Muscle of arm (tissue), 12 donors: ENCODE measurements around the gene QRFP. TPM values are rescaled to one million over a fixed set of nuclear protein-coding genes. Genes with fewer than 3 reads are reported as not detected.
"Not testable (repeated sequence)": the region's sequence is repeated elsewhere in the genome, so short reads cannot be mapped to it uniquely, and the experiment has no call there.

Source experiments
- DNase-seq: peaks from one replicate; pipeline ENCODE4 v3.0.0-alpha.2; 2013
- polyA plus RNA-seq, 12 donors: library from polyadenylated mRNA; unstranded; fragments of 120-200 nt; gene quantifications; one replicate each; pipeline ENCODE4 v1.2.1, GENCODE V29; 2013; ENCODE audit not compliant: insufficient read length in 12 of 12

QRFP gene
- polyA plus RNA-seq, 12 donors: 0.24 to 0.47 (median 0.29) TPM; not detected in 3

DNA sequence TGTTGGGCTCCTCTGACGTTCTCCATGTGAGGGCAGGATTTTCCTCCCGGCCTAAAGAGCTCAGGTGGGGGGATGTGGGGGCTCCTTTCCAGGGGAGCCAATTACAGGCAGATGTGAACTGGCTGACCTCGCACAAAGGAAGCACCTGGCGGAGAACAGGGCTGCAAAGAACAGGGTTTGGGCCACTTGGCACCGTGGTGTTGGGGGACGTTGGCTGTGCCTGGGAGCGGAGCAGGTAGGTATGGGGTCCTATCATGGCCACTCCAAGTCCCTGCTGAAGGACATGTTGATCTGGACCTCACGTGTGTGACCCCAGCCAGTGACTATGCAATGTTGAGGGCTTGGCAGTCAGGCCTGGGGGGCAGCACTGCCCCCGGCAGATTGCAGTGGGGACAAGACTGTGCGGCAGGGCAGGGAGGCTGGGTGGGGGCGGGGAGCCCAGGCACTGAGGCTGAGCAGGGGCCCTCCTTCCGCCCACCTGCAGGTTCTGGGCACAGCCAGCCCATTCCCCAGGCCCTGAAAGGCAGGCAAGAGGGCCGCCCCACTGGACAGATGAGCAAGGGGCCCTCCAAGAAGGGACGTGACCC lies 23.0 kb upstream of the QRFP start:
- no peak for DNase-seq

DNA sequence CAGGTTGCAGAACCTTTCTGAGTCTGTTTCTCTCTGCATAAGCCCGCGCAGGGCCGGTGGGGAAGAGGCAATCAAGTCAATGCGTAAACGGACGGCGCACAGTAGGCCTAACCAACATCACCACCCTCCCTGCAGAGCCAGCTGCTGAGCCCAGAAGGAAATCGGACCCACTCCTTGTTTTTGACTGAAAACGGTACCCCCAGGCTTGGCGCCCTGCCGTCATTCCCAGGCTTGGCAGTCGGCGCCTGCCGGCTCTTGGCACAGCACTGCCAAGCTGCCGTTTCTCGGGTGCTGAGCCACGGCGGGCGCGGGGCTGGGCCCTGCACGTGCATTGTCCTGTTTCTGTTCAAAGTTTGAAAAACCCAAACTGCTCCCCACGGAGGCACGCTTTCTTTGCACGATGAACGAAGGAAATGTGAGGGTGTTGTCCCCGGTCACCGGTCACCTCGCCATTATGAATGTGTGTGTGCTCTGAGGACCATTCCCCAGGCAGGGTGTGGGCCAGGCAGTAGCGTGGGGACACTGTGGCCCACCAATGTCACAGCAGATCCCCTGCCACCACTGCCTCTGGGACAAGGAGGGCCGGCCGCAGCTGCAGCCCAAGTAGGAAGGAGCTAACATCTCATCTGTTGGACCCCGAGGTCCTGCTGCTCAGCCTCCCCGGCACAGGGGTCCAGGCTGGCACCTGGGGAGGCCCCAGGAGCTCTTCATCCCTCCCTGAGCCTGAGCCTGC lies 22.4 kb upstream of the QRFP start:
- DNase-seq: no peak

DNA sequence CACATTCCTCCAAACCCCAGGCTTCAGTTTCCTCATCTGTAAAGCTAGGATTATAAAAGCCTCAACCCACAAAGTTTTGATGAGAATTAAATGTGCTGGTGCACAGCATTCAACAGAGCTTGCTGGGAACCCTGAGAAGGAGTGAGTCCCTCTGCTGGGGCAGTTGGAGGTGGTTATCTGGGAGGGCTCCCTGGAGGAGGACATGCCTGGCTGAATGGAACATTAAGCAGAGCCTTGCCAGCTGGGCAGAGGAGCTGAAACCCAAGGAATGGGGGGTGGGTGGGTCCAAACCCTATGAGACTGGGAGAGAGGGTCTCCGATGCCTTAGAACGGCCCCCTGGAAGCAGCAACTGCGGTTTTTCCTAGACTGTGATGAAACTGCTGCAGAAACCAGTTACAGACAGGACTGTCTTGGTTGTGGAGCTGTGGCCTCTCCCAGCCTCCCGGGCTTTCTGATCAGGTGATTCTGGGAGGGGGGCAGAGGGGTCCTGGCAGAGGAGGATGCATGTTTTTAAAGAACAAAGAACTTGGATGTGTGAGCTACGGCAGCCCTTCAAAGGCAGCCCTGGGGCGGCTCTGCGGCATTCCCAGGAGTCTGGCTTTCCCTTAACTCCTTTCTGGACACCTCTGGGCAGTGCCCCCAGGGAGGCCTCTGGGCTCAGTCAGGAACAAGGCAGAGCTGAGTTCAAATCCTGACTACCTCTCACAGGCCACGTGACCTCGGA lies 21.7 kb upstream of the QRFP start:
- DNase-seq: no peak

DNA sequence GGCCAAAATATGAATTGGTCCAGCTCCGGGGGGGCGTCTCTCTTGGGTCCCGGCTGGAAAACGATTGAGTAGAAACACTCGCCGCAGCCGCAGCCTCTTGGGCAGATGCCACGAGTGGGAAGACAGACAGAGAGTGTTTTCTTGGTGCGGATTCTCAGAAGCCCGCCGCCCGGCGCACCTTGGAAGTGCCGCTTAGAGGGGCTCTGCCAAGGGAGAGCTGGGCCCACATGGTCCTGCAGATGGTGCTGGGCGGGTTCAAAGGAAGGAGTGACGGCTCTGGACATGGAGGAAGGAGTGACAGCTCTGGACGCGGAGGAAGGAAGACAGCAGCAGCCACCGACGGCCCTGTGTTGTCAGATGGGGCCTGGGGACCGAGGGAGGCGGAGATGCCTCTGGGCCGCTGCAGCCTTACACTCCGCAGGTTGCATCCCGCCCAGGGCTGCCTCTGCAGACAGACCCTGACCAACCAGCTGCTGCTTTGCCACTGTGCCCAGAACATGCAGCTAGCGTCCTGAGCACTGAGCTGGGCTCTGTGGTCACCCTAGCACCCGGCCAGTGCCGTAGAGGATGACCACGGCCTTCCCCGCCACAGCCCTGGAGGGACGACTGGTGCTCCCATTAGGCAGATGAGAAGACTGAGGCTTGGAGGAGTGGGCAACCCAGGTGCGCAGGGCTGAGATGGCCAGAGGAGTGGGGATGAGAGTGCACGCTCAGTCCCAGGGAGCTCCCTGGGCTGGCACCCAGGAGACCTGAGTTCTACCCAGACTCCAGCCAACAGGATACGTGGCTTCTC lies 20.8 kb upstream of the QRFP start:
- no peak for DNase-seq

DNA sequence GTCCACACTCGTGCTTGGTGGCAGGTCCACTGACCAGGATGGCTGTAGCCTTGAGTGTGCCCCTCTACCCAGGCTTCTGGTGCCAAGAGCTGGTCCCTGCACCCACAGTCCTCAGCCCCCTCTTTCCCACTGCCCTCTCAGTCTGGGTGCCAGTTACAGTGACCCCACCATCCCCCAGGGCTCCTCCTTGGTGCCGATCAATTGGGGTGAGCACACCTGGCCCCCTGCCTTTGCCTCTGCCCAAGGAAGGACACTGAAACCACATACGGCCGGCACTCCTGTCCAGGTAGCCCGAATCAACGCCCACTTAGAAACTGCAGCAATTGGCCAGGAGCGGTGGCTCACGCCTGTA lies 18.5 kb upstream of the QRFP start:
- no peak for DNase-seq

DNA sequence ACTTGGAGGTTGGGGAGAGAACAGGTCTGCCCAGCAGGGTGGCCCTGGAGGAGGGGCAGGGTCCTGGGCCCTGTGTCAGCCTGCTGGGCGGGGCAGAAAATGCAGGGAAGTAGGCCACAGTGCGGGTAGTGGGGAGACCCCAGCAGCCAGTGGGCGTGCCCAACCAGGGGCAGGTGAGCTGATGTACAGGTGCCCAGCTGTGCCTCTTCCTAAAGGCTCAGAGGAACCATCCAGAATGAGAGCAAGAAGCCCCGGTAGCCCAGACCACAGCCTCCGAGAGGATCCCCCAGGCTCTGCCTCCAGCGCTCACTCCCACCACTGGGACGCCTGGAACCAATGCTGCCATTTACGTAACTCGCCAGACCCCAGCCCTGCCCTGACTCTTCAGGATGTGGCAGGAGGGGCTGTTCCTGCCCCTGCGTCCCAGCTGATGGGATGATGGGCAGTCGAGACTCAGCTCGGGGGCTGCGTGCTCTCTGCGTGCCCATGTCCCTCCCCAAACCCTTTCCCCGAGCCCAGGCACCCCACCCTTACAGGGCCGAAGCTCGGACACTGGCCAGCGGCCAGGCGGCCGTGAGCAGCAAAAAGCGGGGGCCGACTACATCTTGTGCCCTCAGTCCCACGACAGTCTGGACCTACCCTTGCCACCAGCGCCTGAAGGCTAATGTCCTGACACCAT lies 17.9 kb upstream of the QRFP start:
- DNase-seq: no peak

DNA sequence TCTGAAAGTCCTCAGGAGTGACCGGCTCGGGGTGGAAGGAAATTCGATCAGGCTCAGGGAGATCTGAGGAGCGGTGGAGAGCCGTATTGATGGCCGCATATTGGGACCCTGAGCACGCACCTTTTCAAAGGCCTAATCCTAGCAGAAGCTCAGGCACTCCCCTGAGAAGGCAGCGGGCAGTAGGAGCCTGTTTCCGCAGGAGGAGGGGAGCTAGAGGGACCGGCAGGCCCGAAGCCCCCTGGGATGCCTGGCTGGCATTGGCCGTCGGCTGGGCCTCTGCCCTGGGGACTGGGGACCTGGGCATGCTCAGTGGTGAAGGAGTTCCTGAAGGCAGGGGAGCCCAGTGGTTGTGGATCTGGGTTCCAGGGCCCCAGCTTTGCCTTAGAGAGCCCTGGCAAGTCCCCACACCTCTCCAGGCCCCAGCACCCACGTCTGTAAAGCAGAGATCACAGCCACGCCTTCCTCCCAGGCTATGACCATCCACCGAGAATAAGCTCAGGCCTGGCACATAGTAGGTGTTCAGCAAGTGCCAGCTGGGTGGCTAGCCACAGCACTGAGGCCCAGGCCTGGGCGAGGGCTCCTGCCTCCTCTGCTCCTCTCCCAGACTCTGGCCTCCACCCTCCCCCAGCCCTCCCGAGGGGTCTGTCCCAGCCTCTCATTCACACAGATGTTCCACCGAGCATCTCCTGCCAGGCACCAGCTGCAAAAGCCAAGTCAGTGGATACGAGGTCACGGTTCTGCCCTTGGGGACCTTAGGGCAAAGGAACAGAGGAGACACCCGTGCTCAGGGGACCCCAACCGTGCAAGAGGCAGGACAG lies 17.2 kb upstream of the QRFP start:
- no peak for DNase-seq

DNA sequence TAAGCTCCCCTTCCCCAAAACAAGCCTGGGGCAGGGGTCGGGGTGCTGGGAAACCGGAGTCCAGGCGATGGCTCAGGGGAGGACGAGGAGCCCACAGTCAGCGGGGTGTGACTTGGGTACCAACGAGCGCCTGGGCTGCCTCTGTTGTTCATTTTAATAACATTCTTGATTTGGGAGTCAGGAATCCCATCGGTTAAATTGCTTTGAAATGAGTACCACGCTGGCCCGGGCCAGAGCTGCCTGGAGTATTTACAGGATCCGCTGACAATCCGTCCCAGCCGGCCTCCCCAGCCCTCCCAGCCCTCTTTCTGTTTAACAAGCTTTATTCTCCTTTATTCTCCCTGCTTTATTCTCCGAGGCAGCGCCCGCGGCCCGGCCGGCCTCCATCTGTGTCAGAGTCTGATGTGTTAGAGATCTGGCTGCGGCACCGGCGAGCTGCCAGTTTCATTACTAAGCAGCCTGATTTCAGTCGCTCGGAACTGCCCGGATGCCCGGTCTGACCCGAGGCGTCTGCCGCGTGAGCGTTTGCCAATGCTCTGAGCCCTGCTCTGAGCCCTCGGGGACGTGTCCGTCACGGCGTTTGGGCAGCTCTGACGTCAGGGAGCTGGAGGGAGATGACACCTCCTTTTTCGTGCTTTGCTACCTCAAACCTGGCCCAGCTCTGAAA lies 16.5 kb upstream of the QRFP start:
- no peak for DNase-seq

DNA sequence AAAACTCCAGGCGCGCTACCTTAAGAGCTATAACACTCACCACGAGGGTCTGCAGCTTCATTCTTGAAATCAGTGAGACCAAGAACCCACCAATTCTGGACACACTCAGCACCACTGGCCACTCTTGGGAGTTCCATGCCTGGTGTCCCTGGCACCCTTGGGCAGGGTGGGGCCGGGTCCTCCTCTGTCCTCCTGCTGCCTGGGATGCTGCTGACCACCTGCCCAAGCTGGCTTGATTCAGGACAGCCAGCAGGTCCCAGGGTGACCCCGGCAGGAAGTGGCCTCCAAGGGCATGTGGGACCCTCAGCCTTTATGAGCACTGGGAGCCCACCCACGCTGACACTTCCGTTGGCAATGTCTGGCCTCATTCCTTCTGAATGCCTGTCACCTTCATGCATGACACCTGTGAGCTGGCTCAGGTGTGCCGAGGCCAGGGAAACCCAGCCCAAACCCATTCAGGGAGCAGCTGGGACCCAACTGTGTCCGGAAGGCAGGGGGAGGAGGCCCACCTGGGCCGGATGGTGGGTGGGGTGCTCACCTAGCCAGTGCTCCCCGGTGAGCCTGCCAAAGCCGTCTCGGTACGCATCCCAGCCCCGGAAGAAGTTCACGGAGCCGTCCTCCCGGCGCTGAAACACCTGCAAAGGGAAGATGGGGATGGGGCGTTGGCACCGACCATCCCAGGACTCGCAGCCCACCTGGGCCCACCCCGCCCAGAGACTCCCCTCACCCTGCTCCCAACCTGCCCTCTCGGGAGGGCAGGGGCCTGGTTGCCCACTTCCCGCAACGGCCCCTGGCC lies 14.8 kb upstream of the QRFP start:
- no peak for DNase-seq

DNA sequence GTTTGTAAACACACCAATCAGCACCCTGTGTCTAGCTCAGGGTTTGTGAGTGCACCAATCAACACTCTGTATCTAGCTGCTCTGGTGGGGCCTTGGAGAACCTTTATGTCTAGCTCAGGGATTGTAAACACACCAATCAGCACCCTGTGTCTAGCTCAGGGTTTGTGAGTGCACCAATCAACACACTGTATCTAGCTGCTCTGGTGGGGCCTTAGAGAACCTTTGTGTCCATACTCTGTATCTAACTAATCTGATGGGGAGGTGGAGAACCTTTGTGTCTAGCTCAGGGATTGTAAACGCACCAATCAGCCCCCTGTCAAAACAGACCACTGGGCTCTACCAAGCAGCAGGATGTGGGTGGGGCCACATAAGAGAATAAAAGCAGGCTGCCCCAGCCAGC lies 14.1 kb upstream of the QRFP start:
- not testable (repeated sequence) for DNase-seq

DNA sequence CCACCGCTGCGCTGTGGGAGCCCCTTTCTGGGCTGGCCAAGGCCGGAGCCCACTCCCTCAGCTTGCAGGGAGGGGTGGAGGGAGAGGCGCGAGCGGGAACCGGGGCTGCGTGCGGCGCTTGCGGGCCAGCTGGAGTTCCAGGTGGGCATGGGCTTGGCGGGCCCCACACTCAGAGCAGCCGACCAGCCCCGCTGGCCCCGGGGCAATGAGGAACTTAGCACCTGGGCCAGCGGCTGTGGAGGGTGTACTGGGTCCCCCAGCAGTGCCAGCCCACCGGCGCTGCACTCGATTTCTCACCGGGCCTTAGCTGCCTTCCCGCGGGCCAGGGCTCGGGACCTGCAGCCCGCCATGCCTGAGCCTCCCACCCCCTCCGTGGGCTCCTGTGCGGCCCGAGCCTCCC lies 13.4 kb upstream of the QRFP start:
- not testable (repeated sequence) for DNase-seq

DNA sequence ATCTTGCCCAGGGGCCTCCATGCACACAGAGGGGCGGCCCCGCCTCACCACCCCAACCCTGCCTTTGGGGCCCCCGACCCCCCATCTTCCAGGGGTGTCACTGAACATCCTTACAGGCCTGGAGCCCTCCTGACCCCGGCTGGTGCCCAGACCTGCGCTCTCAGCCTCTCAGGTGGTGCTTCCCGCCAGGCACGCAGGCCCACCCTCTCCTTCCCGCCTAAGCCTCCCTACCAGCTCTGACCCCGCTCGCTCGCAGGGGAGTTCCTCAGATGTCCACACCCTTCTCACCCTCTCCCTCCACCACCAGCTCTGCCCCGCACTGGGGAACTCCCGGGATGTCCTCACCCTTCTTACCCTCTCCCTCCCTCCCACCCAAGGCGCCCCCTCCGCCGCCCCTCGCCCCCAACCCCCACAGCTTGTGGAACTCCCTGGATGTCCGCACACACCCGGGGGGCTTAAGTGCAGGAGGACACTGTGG lies 12.3 kb upstream of the QRFP start:
- DNase-seq: no peak

DNA sequence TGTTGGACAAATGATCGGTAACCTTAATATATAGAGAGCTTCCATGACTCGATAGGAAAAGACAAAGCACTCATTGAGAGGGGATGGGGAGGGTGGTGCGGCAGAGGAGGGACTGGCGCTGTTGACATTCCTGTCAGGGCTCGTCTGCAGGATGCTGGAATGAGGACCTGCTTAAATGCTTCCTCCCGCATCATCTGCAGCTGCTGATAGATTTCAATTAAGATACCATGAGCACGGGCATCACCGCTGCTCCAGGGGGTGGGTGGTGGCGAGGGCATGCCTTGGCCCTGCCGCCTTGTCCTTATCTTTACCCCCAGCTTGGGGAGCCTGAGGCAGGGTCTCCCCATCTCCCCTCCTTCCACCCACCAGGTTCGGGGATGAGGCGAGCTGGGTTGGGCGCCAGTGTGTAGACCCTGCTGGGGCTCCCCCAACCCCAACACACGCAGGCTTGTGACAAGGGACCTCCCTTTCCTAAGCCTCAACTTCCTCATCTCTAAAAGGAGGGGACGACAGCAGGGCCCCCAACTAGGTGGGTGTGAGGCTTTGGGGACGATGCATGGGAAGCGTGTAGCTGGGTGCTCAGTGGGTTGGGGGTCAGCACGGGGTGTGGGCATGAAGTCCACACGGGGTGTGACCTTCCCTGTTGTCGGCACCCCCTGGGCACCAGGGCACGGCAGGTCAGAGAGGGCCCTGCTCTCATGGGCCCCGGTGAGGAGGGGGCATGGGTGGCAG lies 11.7 kb upstream of the QRFP start:
- DNase-seq: no peak

DNA sequence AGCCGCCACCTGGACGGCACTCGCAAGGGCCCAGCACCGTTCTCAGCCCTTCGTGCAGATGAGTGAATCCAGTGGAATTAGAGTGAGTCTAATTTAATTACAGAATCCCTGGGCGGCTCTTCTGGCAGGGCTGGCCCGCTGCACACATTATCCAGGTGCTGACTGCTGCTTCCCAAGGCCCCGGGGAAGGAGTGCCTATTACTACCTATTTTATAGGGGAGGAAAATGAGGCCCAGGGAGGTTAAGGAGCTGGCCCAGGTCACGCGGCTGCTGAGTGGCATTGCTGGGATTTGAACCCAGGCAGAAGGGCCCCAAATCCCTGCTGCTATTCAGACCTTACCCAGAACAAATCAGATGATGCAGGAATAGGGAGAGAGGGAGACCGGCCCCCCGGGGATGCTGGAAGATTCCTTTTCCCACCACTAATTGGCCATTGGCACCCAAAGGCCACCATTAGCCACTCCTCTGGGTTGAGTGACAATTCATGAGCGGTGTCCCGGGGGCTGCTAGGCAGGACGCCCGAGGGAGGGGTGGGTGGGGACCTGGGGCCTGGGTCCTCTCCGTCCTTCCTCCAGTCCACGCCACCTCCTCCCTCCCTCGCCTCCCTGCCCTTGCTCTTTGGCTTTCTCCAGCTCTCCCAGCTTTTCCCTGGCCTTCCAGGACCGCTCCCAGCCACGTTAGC lies 10.3 kb upstream of the QRFP start:
- no peak for DNase-seq

DNA sequence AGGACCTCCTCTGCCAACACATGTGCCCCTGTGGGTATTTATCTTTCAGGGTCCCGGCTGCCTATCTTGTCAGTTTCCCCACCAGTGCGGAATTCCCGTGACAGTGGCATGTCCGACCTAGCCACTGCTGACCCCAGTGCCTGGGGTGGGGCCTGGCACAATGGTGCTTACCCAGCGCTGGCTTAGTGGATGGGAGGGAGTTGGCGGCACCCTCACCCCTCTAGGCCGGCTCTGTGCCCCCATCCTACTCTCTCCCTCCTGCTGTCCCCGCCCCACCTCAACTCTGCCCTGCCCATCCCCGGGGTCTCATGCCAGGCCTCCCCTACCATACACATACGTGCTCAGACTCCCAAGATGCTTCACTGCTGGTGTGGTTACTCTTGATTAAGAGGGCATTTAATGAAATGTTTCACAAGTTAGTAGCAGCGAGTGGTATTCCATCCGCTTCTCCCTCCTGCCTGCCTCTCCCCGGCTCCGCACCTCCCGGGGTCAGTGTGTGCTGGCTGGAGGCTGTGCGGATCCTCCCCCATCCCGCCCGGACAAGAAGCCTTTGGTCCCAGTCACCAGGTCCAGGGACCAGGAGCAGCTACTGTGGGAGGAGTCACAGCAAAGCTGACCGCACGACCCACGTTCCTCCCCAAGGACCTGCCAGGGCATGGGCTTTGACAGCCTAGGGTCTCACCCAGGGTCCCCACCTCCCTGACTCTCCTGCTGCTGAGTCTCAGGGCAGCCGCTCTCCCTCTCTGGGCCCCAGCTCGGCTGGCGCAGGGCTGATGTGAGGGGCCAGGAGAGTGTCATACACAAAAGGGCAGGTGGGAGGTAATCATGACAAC lies 9.5 kb upstream of the QRFP start:
- DNase-seq: no peak

DNA sequence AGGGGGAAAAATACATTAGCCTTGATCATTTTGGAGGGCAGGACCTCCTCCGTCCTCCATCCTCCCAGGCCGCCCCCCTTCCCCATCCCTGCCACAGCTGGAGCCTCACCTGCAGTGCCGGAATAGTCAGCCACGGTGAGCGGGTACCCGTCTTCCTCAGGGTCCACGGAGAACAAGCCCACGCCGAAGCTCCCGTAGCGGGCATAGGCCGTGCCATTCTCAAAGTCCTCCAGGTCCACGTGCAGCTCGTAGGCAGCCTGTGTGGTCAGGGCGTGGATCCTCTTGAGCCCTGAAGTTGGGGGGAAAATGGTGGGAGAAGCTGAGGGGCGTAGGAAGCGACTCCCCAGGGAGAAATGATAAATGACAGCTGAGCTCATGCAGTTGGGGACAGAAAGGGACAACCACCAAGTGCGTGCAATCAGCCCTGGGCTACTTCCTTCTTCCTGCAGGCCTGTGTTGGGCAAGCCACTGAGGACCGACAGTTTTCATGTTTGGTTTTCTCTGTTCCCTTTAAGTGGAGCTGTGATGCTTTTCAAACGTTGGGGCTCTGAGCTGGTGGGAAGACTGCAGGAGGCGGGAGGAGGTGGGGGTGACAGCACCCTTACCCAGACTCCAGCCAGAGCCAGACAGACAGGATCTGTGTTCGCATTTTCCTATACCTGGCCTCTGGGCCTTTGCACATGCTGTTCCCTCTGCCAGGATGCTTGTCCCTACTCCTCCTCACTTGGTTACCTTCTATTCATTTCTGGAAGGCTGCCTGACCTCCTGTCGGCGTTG lies 8.7 kb upstream of the QRFP start:
- DNase-seq: no peak
